Lung microvascular endothelial cell (primary cell): ENCODE data around the gene PINLYP. TPM values are rescaled to one million over a fixed set of nuclear protein-coding genes. Genes with fewer than 3 reads are reported as not detected.
A peak's percentile ranks its signal among the peaks of the same experiment; 100 is the strongest.
"Not testable (repeated sequence)": the region's sequence is repeated elsewhere in the genome, so short reads cannot be mapped to it uniquely, and the experiment has no call there.

Experiments
- DNase-seq, 2 donors: peaks; one replicate each; pipeline versions ENCODE4 v3.0.0 to v3.0.0-alpha.2; 2010; ENCODE audit warnings: low read depth in 2 of 2
- total RNA-seq: library from RNA; depleted of rRNA; stranded (reverse); fragments of >200 nt; gene quantifications from 2 replicates; pipeline ENCODE4 v1.2.1, GENCODE V29; 2014

Gene PINLYP
- total RNA-seq, 1 donor from 2014 or later = 4.6 TPM

GRCh38 chr19:43581467-43581866 is 5.9 kb downstream of the PINLYP start:
- no peak for DNase-seq

GRCh38 chr19:43582495-43582894 is 6.9 kb downstream of the PINLYP start:
- no peak for DNase-seq

GRCh38 chr19:43584484-43584883 is 8.9 kb downstream of the PINLYP start:
- DNase-seq = no peak

- DNase-seq = no peak
Observed at GRCh38 chr19:43586346-43586745, 10.7 kb downstream of the PINLYP start.

- not testable (repeated sequence) for DNase-seq
Observed at GRCh38 chr19:43587029-43587428, 11.4 kb downstream of the PINLYP start.

- DNase-seq = no peak
Observed at GRCh38 chr19:43589277-43589676, 13.7 kb downstream of the PINLYP start.

- DNase-seq = no peak
Observed at GRCh38 chr19:43589678-43590077, 14.1 kb downstream of the PINLYP start.

- DNase-seq = no peak
Observed at GRCh38 chr19:43591904-43592772, 16.5 kb downstream of the PINLYP start.

GRCh38 chr19:43592800-43593350 is 17.3 kb downstream of the PINLYP start:
- DNase-seq = no peak

GRCh38 chr19:43594081-43594697 is 18.6 kb downstream of the PINLYP start:
- no peak for DNase-seq

GRCh38 chr19:43594710-43595604 is 19.4 kb downstream of the PINLYP start:
- DNase-seq = peak; percentile 82 to 88

GRCh38 chr19:43595605-43595998 is 20.0 kb downstream of the PINLYP start:
- no peak for DNase-seq

- peak; percentile 100 for DNase-seq
Observed at GRCh38 chr19:43595999-43596841, 20.6 kb downstream of the PINLYP start, which contains the start of the genes IRGQ and ZNF576. TSS of gene IRGQ (minus strand) at chr19:43596134. CDS start at chr19:43595338, 796 bp downstream. TSS of gene ZNF576 (plus strand) at chr19:43596595. CDS start at chr19:43597109, 514 bp downstream.

- no peak for DNase-seq
Observed at GRCh38 chr19:43596842-43597461, 21.4 kb downstream of the PINLYP start.

GRCh38 chr19:43597876-43598275 is 22.3 kb downstream of the PINLYP start:
- DNase-seq = peak in 1 of 2 donors; percentile 36

GRCh38 chr19:43598445-43599240 is 23.0 kb downstream of the PINLYP start:
- no peak for DNase-seq

- DNase-seq = no peak
Observed at GRCh38 chr19:43599635-43600295, 24.2 kb downstream of the PINLYP start.

GRCh38 chr19:43600326-43600725 is 24.7 kb downstream of the PINLYP start:
- not testable (repeated sequence) for DNase-seq
